Activated CD8-positive, alpha-beta memory T cell treated with anti-CD3 and anti-CD28 coated beads, Interleukin-2, amount 50 U/mL, for 24 hours (primary cell): ENCODE measurements around the gene GBP4.

Source experiments
- DNase-seq: peaks from one replicate; pipeline ENCODE4 v3.0.0-alpha.2; 2020; ENCODE audit errors: extremely low read depth

Gene GBP4

DNA sequence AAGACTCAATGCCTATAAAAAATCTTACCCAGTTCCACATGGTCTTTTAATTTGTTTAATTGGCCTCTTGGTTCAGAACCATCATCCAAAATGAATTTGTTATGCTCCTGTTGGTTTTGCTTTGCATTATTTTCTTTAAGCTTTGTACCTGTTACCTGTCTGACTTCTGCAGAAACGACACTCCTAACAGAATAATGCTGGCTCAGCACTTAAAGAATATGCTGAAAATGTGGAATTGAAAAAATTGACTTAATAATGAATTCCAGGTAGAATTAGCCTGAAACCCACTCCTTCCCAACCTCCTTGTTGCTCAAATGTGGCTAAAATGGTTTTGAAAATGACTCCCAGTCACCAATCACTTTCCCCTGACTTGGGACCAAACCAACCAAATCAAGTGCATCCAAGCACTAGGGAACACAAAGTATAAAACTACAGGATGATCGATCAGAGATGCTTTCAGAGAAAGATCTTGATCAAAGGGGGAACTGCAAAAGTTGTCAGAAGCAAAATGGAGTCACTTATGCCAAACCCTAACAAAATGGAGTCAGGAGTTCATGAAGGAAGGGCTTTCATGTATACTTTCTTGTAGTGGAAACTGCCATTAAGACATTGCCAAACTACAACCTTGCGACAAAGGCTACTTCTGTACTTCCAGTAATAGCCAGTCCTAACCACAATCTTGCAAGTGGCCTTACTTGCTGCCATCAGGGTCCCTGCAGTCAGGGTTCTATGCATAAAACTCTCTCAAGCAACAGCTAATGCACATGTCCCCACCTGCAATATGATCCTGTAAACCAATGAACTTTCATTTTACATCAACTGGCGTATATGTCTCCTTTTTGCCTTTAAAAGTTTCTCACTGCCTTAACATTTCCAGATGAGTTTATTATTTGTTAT lies 28.3 kb downstream of the GBP4 start:
- DNase-seq = no peak

DNA sequence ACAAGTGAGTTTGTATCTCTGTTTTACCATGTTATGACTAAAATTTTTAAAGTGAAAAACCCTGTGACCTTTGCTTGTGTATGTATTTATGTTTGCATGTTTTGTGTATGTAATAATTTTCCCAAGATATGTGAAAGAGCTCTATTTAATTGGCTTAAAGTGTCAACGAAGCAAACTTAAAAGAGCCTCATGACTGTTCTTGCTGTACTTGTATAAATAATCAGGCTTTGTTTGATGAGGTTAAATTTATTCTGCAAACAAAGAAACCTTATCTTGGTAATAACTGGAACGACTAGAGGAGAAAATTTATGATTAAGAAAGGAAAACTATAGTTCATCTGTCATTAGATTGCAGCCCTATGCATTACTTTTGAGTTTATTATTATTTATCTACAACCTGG lies 29.6 kb downstream of the GBP4 start:
- no peak for DNase-seq

DNA sequence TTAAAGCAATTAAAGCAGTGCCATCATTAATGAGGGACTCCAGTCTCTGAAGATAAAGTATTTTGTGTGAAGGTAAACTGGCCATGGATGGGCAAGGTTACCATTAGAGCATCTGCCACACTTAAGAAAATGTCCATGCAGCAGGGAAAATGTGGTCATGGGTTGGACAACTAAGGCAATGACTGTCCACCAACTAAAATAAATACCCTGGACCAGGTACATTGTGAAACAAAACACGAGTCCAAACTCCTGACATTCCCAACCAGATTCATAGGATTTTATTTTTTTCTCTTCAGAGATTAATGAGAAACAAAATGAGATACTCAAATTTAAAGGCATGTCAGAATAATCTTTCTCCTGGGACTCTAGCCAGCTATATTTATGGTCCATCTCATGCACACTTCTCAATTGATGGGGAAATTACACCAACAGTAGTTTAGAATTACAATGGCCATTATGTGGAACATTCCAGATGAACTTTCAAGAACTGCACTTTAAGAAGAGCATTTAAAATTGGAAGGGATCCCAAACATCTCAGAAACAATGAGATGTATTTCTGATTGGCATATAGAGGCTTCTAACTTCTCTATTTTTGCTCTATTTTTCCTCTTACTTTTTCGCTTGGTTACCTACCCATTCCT lies 31.0 kb downstream of the GBP4 start:
- no peak for DNase-seq

DNA sequence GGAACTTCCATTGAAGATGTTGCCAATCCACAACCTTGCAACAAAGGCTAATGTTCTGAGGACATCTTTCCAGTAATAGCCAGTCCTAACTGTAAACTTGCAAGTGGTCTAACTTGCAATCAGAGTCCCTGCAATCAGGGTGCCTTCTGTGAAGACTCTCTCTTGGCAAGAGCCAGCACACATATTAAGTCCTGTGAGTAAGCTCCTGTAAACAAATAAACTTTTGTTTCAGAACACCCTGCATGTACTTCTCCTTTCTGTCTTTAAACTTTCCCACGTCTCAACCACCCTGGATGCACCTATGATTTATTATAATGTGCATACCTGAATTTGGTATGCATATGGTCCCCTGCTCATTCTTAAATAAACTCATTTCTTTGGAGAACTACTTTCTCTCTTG lies 32.0 kb downstream of the GBP4 start:
- DNase-seq = no peak

DNA sequence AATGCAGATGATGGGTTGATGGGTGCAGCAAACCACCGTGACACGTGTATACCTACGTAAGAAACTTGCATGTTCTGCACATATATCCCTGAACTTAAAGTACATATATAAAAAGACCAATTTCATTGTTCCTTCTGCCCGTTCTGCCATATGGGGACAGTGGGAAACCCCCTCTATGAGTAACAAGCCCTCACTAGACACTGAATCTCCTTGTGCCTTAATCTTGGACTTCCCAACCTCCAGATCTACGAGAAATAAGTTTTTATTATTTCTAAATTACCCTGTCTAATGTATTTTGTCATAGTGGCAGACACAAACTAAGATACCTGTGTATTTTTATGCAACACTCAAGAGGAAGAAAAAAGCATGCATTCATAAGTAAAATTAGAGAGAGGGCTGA lies 32.9 kb downstream of the GBP4 start:
- no peak for DNase-seq

DNA sequence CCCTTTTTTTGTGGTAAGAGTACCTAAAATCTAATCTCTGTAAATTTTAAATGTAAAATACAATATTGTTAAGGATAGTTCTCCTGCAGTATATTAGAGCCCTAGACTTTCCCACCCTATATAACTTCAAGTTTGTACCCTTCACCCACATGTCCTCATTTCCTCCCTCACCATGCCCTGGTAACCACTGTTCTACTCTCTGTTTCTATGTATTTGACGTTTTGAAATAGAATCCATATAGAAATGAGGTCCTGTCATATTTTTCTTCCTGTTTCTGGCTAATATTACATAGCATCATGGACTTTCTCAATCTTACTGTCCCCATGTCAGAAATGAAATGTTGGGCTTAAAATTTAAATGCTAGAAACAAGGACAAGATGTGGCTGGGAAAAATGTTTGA lies 47.7 kb downstream of the GBP4 start:
- no peak for DNase-seq

DNA sequence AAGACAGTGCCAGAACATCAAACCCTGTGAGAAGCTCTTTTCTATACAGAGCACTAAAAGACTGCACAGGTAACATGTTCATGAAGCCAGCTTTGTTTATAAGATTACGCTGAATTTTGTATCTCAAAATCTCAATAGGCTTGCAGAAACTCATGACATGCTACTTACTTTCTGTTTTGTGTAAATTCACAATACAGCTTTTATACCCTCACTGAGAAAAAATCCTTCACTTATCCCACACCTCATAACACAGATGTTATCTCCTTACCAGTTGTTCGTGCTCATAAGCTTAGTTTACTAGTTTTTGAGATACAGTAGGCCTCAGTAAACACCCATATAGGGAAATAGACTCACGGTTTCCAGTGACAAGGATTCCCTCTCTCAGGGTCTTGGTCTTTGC lies 48.8 kb downstream of the GBP4 start:
- no peak for DNase-seq

DNA sequence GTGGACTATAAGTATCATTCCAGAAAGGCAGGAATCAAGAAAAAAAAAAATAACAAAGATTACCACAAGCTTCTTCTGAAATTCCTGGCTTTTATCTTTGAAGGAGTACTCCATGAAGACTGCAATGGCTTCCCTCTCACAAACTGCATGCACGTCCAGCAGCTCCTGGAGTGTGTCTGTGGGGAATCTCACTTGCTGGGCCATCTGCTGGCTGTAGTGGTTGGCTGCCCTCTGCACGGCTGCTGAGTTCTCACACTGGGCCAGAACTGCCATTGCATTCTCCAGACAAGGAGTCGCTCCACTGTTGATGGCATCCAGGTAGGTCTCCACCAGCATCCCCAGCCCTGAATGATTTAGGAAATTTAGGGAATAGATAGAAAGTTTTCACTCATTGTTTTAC lies 49.5 kb downstream of the GBP4 start:
- DNase-seq = no peak

DNA sequence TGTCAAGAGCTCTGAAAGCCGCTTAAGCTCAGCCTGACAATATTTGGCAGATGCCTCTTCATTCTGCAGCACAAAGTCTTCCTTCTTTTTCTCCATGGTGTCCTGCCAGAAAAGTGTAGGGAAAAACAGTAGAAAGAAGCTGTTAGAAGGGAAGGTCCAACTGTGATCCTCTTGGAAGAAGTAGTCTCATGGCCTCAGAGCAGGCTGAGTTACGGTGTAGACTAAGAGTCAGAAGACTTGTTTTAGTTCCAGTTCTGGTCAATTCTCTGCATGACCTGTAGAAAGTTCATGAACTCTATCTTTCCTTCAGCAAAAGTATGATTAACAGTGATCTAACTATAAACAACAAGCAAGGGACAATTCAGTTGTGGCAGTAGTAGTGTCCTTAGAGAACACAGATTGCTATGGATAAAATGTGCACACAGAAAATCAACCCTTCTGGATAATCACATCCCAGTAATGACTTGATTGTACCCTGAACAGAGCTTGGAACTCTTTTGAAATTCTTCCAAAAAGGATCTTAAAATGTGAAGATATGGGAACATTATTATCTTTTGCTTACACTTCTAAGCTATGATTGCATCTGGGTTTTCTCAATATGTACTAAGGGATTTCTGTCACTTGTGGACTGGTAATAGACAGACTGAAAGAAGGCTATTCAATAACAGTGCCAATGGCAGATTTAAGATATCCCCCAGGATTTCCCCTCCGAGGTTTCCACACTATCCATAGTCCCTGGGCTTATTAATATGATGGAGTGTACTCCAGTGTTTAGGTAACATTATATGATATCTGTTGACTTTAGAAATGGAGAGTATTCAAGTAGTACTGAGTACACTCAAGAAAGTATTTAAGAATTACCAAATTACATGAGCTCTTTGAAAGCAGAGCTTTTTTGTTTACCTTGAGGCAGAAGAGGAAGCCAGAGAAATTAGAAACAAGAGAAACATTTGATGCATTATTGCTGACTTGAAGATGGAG lies 50.8 kb downstream of the GBP4 start:
- DNase-seq = no peak

DNA sequence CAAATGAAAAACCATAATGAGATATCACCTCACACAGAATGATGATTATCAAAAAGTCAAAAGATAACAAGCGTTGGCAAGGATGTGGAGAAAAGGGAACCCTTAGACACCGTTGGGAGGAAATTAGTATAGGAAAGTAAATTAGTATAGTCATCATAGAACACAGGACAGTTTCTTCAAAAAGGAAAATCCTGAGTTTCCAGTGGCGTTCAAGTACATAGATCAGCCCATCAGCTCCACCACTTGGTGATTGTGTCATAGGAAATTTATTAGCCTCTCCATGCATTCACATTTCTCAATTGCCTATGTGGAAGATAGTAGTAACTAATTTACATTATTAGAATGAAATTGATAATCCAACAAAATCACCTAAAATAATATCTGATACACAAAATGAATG lies 52.0 kb downstream of the GBP4 start:
- DNase-seq = no peak

DNA sequence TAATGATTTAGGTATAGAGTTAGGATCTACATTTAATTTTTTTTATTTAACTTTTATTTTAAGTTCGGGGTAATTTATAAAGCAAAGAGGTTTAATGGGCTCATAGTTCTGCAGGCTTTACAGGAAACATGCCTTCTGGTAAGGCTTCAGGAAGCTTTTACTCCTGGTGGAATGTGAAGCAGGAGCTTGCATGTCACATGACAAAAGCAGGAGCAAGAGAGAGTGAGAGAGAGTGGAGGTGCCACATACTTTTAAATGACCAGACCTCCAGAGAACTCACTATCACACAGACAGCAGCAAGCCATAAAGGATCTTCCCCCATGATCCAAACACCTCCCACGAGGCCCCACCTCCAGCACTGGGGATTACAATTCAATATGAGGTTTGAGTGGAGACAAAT lies 55.3 kb downstream of the GBP4 start:
- no peak for DNase-seq

DNA sequence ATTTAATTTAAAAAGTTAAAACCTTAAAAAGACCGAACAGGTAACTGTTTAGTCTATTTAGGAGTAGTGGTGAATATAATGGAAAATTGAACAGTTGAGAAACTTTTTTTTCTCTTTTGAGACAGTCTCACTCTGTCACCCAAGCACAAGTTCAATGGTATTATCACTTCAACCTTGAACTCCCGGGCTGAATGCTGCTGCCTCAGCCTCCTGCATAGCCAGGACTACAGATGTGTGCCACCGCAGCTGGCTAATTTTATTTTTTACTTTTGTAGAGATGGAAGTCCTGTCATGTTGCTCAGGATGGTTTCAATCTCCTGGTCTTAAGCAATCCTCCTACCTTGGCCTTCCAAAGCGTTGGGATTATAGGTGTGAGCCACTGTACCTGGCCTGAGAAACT lies 56.6 kb downstream of the GBP4 start:
- no peak for DNase-seq

DNA sequence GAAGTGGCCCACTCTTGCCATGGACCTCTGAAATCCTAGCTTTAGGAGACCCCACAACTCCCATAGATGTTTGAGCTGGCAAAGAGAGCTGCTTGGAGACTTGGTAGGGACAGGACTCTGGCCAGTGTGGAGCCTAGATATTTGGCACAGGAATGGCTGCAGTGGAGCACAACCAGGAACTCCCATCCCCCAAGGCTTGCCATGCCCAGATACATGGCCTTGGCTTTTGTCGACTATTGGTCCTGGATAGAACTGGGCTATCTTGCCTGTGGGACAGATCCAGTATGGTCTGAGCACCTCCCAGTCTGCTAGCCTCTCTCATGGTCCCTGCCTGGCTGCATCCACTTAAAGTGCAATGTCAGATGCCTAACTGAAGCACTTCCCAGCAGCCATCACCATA lies 65.0 kb downstream of the GBP4 start:
- DNase-seq = no peak
